Thyroid gland (tissue), 4 donors: ENCODE data around the gene CCDC187.

Experiments
- CTCF ChIP-seq, 6 experiments: fragments of 200-600 bp in 3 of 6; fragments of 450-650 bp in 3 of 6; sonication (generic) in 3 of 6; IDR thresholded peaks; one replicate each; pipeline ENCODE4 v1.5.1; 2016 to 2019; ENCODE audit warnings: antibody characterized with exemption in 6 of 6, mild to moderate bottlenecking in 2 of 6, inconsistent platforms in 1 of 6, moderate library complexity in 1 of 6
- POLR2A ChIP-seq, 2 donors: fragments of 450-650 bp; IDR thresholded peaks; one replicate each; pipeline ENCODE4 v1.6.1; 2017; ENCODE audit warnings: antibody characterized with exemption in 2 of 2, mild to moderate bottlenecking in 2 of 2, moderate library complexity in 1 of 2

GRCh38 chr9:136296434-136297015 lies 7.4 kb downstream of the CCDC187 start:
- TF ChIP-seq CTCF (IDR thresholded peaks at IDR 0.05) = no peak
- no peak for TF ChIP-seq POLR2A (IDR thresholded peaks at IDR 0.05)
